GM18505 (cell line): ENCODE data around the gene CCND1.

Experiments
- ATAC-seq: cut with Tn5 transposase; IDR thresholded peaks from one replicate; pipeline ENCODE4 v1.9.1; 2021; ENCODE audit not compliant: unreplicated experiment
- POLR2A ChIP-seq: IDR thresholded peaks from 4 replicates; pipeline ENCODE4 v1.6.1; 2011; ENCODE audit warnings: borderline replicate concordance; ENCODE audit not compliant: insufficient read depth, insufficient read length; ENCODE audit errors: extremely low read depth

CCND1 gene

GRCh38 chr11:69647761-69648497 is 7.0 kb downstream of the CCND1 start:
- TF ChIP-seq POLR2A, result no peak

GRCh38 chr11:69648679-69649575 is 8.0 kb downstream of the CCND1 start:
- no peak for TF ChIP-seq POLR2A
- ATAC-seq, result no peak

More at GRCh38 chr11:69647761-69648497, 7.0 kb downstream of the CCND1 start:
- ATAC-seq, result no peak

GRCh38 chr11:69649576-69649900 is 8.6 kb downstream of the CCND1 start:
- no peak for ATAC-seq
- TF ChIP-seq POLR2A, result no peak

GRCh38 chr11:69650081-69650831 is 9.3 kb downstream of the CCND1 start:
- no peak for TF ChIP-seq POLR2A
- no peak for ATAC-seq

GRCh38 chr11:69650832-69651344 is 9.9 kb downstream of the CCND1 start:
- ATAC-seq, result no peak
- no peak for TF ChIP-seq POLR2A

- TF ChIP-seq POLR2A, result no peak
- no peak for ATAC-seq
Measured at GRCh38 chr11:69651834-69652620, 11.1 kb downstream of the CCND1 start.

GRCh38 chr11:69652999-69653398 is 12.0 kb downstream of the CCND1 start:
- no peak for ATAC-seq
- no peak for TF ChIP-seq POLR2A

- ATAC-seq, result no peak
- no peak for TF ChIP-seq POLR2A
Measured at GRCh38 chr11:69653406-69653960, 12.5 kb downstream of the CCND1 start.

GRCh38 chr11:69654001-69654659 is 13.2 kb downstream of the CCND1 start:
- no peak for ATAC-seq

GRCh38 chr11:69654660-69655478 is 13.9 kb downstream of the CCND1 start:
- no peak for ATAC-seq
- TF ChIP-seq POLR2A, result no peak

More at GRCh38 chr11:69654001-69654659, 13.2 kb downstream of the CCND1 start:
- no peak for TF ChIP-seq POLR2A
